ENCODE data around the gene IL15RA.

DNA sequence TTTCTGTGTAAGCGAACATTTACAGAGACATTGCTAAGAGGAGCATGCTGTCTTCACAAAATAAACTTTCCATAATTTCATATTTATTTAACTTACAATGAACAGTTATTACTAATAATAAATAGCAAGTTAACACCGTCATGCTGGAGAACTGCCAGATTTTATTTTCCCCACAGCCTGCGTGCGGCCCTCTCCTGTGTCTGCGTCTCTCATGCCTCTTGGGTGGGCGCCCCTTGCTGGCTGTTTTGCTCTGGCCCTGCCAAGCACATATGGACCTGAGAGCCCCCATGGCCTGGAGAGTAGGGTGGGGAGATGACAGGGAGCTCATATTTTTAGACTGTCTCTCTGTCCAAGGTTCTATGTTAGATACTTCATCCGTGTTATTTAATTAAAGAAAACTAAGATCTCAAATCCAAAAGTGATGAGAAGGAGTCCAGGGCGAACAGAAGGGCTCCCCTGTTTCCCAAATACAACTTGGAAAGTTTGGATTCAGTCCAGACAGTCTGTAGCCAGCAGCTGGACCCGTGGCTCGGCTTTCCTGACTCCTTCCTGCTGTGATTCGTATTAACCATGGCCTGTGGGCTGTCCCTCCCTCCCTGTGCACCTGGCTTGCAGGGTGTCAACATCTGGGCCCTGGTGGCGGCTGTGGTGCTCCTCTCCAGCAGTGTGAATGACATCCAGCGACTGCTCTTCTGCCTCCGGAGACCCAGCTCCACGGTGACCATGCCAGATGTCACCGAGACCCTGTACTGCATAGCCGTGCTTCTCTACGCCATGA, 66.8 kb downstream of the IL15RA start:
- TF ChIP-seq, protein P1, sequence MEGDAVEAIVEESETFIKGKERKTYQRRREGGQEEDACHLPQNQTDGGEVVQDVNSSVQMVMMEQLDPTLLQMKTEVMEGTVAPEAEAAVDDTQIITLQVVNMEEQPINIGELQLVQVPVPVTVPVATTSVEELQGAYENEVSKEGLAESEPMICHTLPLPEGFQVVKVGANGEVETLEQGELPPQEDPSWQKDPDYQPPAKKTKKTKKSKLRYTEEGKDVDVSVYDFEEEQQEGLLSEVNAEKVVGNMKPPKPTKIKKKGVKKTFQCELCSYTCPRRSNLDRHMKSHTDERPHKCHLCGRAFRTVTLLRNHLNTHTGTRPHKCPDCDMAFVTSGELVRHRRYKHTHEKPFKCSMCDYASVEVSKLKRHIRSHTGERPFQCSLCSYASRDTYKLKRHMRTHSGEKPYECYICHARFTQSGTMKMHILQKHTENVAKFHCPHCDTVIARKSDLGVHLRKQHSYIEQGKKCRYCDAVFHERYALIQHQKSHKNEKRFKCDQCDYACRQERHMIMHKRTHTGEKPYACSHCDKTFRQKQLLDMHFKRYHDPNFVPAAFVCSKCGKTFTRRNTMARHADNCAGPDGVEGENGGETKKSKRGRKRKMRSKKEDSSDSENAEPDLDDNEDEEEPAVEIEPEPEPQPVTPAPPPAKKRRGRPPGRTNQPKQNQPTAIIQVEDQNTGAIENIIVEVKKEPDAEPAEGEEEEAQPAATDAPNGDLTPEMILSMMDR (IDR thresholded peaks at IDR 0.05; ENCODE audit: low read depth, low read length): no peak
- TF ChIP-seq EZH2phosphoT487 (IDR thresholded peaks at IDR 0.05; ENCODE audit: low read depth): no peak
